ENCODE results near the gene CPEB3.

Gene CPEB3

DNA sequence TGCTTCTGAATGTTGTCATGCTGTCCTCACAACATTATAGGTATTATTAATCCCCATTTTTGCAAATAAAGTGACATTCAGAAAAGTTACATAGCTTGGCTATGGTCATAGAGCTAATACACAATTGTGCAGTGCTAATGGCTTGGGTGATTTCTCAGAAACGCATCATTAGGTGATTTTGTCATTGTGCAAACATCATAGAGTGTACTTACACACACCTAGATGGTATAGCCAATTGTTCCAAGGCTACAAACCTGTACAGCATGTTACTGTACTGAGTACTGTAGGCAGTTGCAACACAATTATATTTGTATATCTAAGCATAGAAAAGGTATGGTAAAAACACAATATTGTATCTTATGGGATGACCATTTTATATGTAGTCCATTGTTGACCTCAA is 276.3 kb downstream of the CPEB3 start:
- DNase-seq, result no peak

DNA sequence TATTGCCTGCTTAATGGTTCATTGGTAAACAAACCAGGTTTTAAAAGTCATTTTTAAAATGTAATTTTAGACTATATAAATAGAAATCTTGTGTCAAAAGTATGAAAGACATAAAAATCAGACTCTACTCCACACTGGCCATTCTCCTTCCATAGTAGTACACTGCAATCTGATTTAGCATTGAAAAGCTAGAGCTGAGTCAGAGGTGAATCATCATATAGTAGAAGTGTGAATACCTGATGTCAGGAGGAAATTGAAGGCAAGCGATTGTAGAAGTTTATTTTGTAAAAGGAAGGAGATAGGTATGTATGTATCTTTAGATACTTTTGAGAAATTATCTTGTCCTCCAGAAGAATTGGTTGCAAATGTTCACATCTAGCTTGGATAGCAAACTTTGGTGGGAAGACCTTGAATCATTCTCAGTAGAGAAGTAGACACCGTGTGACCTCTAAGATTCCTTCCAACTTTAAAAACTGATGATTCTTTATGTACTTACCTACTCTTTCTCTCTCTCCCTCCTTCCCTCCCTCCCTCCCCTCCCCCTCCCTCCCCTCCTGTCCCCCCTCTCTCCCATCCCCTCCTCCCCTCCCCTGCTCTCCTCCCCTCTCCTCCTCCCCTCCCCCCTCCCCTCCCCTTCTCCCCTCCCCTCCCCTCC is 279.2 kb downstream of the CPEB3 start:
- peak; percentile 75 for DNase-seq

DNA sequence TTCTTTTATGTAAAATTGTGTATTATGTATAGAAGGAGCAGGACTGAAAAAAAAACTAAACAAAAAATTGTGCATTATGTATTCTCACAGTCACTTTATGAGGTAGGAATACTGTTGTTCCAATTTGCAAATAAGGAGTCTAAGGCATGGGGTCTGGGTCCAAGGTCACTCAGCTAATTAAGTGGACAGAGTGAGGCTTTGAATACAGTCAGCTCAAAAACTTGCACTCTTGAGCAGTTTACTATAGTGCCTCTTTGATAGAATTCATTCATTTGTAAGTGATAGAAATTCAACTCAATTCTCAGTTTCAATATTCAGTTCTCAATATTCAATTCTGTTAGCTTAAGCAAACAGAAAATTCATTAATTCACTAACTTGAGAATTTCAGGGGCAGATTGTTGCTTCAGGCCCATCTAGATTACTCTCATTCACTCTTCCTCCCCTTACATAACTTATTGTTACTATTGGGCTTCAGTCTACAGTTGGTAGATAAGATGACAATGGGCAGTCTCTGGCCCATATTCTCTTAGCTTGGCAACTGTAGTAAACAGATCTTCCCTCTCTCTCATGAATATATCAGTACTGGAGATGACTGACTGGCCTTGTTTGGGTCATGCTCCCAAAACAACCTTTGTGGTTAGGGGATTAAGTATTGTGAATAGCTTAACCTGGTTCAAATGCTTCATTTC is 280.7 kb downstream of the CPEB3 start:
- no peak for DNase-seq

DNA sequence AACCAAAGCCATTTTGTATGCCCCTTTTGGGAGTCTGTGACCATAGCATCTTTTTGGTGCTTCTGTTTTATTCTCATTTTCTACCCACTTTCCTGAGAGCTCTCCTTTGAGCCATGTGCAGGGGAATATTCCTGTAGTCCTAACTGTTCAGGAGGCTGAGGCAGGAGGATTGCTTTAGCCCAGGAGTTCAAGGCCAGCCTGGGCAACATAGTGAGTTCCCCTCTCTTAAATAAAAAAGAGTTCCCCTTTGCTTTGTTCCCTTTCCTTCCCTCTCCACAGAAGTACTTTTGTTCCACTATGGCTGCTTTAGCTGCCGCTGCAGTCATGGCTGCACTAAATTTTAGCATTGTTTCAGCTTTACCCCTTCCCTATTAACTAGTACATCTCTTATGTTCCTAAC is 281.4 kb downstream of the CPEB3 start:
- no peak for DNase-seq

DNA sequence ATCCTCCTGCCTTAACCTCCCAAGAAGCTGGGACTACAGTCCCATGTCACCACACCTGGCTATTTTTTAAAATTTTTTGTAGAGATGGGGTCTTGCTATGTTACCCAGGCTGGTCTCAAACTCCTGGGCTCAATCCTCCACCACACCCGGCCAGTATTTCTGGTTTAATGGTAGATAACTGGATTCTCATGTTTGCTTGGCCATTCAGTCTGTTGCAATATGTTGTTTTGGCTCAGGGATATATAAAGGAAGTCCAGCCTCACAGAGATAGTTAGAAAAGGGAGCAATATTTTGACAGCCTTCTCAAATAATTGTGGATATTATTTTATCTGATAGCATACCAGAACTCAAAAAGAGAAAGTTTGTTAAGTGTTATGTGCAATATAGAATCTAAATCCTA is 284.9 kb downstream of the CPEB3 start:
- DNase-seq, result no peak

DNA sequence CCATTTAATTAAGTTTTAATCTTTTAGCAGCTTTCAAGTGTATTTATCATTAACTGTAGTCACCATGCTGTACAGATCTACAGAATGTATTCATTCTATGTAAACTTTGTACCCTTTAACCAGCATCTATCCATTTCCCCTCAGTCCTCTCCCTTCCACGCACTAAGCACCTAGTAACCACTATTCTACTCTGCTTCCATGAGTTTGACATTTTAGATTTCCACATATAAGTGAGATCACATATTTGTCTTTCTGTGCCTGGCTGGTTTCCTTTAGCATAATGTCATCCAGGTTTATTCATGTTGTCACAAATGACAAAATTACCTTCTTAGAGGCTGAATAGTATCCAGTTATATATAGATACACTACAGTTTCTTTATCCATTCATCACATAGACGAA is 287.6 kb downstream of the CPEB3 start:
- no peak for DNase-seq

DNA sequence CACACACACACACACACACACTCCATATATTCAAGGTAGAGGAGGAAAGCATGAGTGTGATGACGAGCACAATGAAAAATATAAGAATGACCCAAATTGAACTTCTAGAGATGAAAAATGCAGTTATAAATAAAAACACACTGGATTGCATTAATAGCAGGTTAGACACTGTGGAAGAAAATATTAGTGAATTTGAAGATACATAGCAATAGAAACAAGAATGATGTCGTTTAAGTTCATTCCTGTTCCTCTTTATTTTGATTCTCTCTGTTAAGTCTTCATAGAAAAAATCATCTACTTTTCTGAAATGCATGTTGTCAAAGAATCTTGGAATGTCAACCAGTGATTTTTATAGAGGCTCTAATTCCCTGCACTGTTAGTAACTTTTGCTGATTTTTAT is 288.9 kb downstream of the CPEB3 start:
- DNase-seq, result no peak

DNA sequence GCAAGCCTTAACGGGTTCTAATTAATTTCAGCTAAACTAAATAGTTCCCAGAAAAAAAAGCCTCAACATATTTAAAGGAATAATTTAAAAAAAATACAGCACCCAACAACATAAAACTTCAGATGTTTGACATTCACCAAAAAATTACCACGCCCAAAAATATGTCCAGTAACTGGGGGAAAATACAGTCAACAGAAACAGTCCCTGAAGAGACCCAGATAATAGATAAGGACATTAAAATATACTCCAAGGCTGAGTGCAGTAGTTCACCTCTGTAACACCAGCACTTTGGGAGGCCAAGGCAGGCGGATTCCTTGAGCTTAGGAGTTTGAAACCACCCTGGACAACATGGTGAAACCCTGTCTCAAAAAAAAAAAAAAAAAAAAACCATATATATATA is 289.3 kb downstream of the CPEB3 start:
- no peak for DNase-seq

Measured in HCEC 1CT (cell line).